HepG2 (cell line): ENCODE data around the gene TXN2. TPM values are rescaled to one million over a fixed set of nuclear protein-coding genes. Genes with fewer than 3 reads are reported as not detected.
A peak's percentile ranks its signal among the peaks of the same experiment; 100 is the strongest.

ENCODE experiments used
- ATF2 ChIP-seq: sonication (generic); formaldehyde crosslinking; IDR thresholded peaks from 2 replicates; pipeline ENCODE4 v1.4.0; 2020; ENCODE audit warnings: missing genetic modification reagents
- BHLHE40 ChIP-seq: IDR thresholded peaks from 2 replicates; pipeline ENCODE4 v1.6.1; 2011; ENCODE audit warnings: low read length, improper control_type of control experiment
- HMG20A ChIP-seq: IDR thresholded peaks from 2 replicates; pipeline ENCODE4 v1.6.1; 2016; ENCODE audit warnings: borderline replicate concordance
- HNRNPL ChIP-seq: fragments of 200-400 bp; formaldehyde crosslinking; IDR thresholded peaks from 2 replicates; pipeline ENCODE4 v1.6.1; 2017; ENCODE audit warnings: mild to moderate bottlenecking, low read depth, low read length
- JDP2 ChIP-seq: sonication (generic); formaldehyde crosslinking; IDR thresholded peaks from 2 replicates; pipeline ENCODE4 v1.8.1; 2022; ENCODE audit warnings: missing genetic modification reagents, borderline replicate concordance
- LCORL ChIP-seq, 2 experiments: fragments of 450-650 bp in 1 of 2; sonication (generic) in 1 of 2; formaldehyde crosslinking in 1 of 2; IDR thresholded peaks; 2 replicates each; pipeline versions ENCODE4 v1.5.0 to v1.6.1; 2017 to 2020; ENCODE audit warnings: antibody characterized with exemption in 1 of 2, missing genetic modification reagents in 1 of 2
- MBD4 ChIP-seq: IDR thresholded peaks from 2 replicates; pipeline ENCODE4 v1.6.1; 2012; ENCODE audit warnings: low read length, inconsistent platforms, borderline replicate concordance
- MEF2D ChIP-seq: sonication (generic); formaldehyde crosslinking; IDR thresholded peaks from 2 replicates; pipeline ENCODE4 v1.5.1; 2020; ENCODE audit warnings: mild to moderate bottlenecking, missing genetic modification reagents
- NAIF1 ChIP-seq: sonication (generic); formaldehyde crosslinking; IDR thresholded peaks from 2 replicates; pipeline ENCODE4 v1.5.0; 2020; ENCODE audit warnings: mild to moderate bottlenecking, missing genetic modification reagents, borderline replicate concordance
- NFE2 ChIP-seq: sonication (generic); formaldehyde crosslinking; IDR thresholded peaks from 2 replicates; pipeline ENCODE4 v1.4.0; 2020; ENCODE audit warnings: missing genetic modification reagents
- RXRA ChIP-seq: sonication (generic); formaldehyde crosslinking; IDR thresholded peaks from 2 replicates; pipeline ENCODE4 v1.5.1; 2020; ENCODE audit warnings: missing genetic modification reagents
- SMYD3 ChIP-seq: sonication (generic); formaldehyde crosslinking; IDR thresholded peaks from 2 replicates; pipeline ENCODE4 v1.8.1; 2023; ENCODE audit warnings: mild to moderate bottlenecking, missing genetic modification reagents
- TBL1XR1 ChIP-seq: fragments of 150-350 bp; IDR thresholded peaks from 2 replicates; pipeline ENCODE4 v1.6.1; 2014; ENCODE audit warnings: borderline replicate concordance, low read length; ENCODE audit not compliant: partially characterized antibody
- ZC3H4 ChIP-seq: sonication (generic); formaldehyde crosslinking; IDR thresholded peaks from 2 replicates; pipeline ENCODE4 v1.4.0; 2020; ENCODE audit warnings: missing genetic modification reagents, borderline replicate concordance
- ZKSCAN5 ChIP-seq: sonication (generic); formaldehyde crosslinking; IDR thresholded peaks from 2 replicates; pipeline ENCODE4 v1.5.1; 2020; ENCODE audit warnings: mild to moderate bottlenecking, missing genetic modification reagents
- ZMYM3 ChIP-seq: sonication (generic); formaldehyde crosslinking; IDR thresholded peaks from 2 replicates; pipeline ENCODE4 v1.5.1; 2020; ENCODE audit warnings: mild to moderate bottlenecking, missing genetic modification reagents
- ZNF101 ChIP-seq: sonication (generic); formaldehyde crosslinking; IDR thresholded peaks from 2 replicates; pipeline ENCODE4 v1.4.0; 2020; ENCODE audit warnings: mild to moderate bottlenecking, low read depth, missing genetic modification reagents, borderline replicate concordance
- ZNF143 ChIP-seq: sonication (generic); formaldehyde crosslinking; IDR thresholded peaks from 2 replicates; pipeline ENCODE4 v1.4.0; 2020; ENCODE audit warnings: missing genetic modification reagents
- ZNF329 ChIP-seq: sonication (generic); formaldehyde crosslinking; IDR thresholded peaks from 2 replicates; pipeline ENCODE4 v1.9.0; 2021; ENCODE audit warnings: low read depth, mild to moderate bottlenecking, missing genetic modification reagents
- ZNF431 ChIP-seq: sonication (generic); formaldehyde crosslinking; IDR thresholded peaks from 2 replicates; pipeline ENCODE4 v1.9.0; 2022; ENCODE audit warnings: missing genetic modification reagents, low read depth, mild to moderate bottlenecking, borderline replicate concordance
- ZSCAN9 ChIP-seq: IDR thresholded peaks from 2 replicates; pipeline ENCODE4 v1.6.1; 2016; ENCODE audit warnings: borderline replicate concordance
- polyA plus RNA-seq, 8 experiments: library from polyadenylated mRNA; depleted of rRNA in 3 of 8; stranded (reverse) in 7 of 8; unstranded in 1 of 8; fragments of >200 nt; fragmentation: Illumina TruSeq in 4 of 8; extraction: Trizol in 4 of 8; gene quantifications; 2 replicates each; pipeline versions ENCODE4 v1.2.1 to v1.2.3, GENCODE V29; 2011 to 2016; ENCODE audit warnings: low read depth in 4 of 8, missing spikeins in 1 of 8, mixed read lengths in 1 of 8; ENCODE audit not compliant: insufficient read depth in 1 of 8
- total RNA-seq, 5 experiments: library from RNA; depleted of rRNA; stranded (reverse); fragments of >200 nt; fragmentation: Illumina TruSeq; extraction: Trizol; gene quantifications; 2 replicates each; pipeline ENCODE4 v1.2.3, GENCODE V29; 2016; ENCODE audit warnings: low read depth in 1 of 5
- TF ChIP-seq, protein P1 (sequence below): sonication (generic); formaldehyde crosslinking; IDR thresholded peaks from 2 replicates; pipeline ENCODE4 v1.5.0; 2020; ENCODE audit warnings: mild to moderate bottlenecking, missing genetic modification reagents
- TF ChIP-seq, protein P2 (sequence below): sonication (generic); formaldehyde crosslinking; IDR thresholded peaks from 2 replicates; pipeline ENCODE4 v1.8.0; 2022; ENCODE audit warnings: missing genetic modification reagents, mild to moderate bottlenecking, moderate library complexity, borderline replicate concordance
- TF ChIP-seq, protein P3 (sequence below): sonication (generic); formaldehyde crosslinking; IDR thresholded peaks from 2 replicates; pipeline ENCODE4 v1.5.1; 2020; ENCODE audit warnings: missing genetic modification reagents, mild to moderate bottlenecking, borderline replicate concordance

Gene TXN2
- total and polyA plus RNA-seq, 2 of the 13 experiments (the other 11 are each of a cell fraction or from before 2014, with no cell fraction given) = 41.4 to 109 TPM

GRCh38 chr22:36457688-36458450 lies 23.6 kb downstream of the TXN2 start (continued):
- no peak for TF ChIP-seq NFE2 (CRISPR knock-in tag)
- TF ChIP-seq, protein P1, sequence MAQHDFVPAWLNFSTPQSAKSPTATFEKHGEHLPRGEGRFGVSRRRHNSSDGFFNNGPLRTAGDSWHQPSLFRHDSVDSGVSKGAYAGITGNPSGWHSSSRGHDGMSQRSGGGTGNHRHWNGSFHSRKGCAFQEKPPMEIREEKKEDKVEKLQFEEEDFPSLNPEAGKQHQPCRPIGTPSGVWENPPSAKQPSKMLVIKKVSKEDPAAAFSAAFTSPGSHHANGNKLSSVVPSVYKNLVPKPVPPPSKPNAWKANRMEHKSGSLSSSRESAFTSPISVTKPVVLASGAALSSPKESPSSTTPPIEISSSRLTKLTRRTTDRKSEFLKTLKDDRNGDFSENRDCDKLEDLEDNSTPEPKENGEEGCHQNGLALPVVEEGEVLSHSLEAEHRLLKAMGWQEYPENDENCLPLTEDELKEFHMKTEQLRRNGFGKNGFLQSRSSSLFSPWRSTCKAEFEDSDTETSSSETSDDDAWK (CRISPR knock-in tag) = no peak
- no peak for TF ChIP-seq MBD4
- no peak for TF ChIP-seq ZNF143 (CRISPR knock-in tag)
- TF ChIP-seq NAIF1 (CRISPR knock-in tag) = no peak
- no peak for TF ChIP-seq ATF2 (CRISPR knock-in tag)
- no peak for TF ChIP-seq SMYD3 (CRISPR knock-in tag)
- TF ChIP-seq, protein P2, sequence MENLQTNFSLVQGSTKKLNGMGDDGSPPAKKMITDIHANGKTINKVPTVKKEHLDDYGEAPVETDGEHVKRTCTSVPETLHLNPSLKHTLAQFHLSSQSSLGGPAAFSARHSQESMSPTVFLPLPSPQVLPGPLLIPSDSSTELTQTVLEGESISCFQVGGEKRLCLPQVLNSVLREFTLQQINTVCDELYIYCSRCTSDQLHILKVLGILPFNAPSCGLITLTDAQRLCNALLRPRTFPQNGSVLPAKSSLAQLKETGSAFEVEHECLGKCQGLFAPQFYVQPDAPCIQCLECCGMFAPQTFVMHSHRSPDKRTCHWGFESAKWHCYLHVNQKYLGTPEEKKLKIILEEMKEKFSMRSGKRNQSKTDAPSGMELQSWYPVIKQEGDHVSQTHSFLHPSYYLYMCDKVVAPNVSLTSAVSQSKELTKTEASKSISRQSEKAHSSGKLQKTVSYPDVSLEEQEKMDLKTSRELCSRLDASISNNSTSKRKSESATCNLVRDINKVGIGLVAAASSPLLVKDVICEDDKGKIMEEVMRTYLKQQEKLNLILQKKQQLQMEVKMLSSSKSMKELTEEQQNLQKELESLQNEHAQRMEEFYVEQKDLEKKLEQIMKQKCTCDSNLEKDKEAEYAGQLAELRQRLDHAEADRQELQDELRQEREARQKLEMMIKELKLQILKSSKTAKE (CRISPR knock-in tag) = no peak
- no peak for TF ChIP-seq JDP2 (CRISPR knock-in tag)
- no peak for TF ChIP-seq LCORL (IDR thresholded peaks at IDR 0.05)
- TF ChIP-seq LCORL (CRISPR knock-in tag; IDR thresholded peaks at IDR 0.05) = peak; percentile 64; the same call in 1 of the 2 replicates
- TF ChIP-seq HNRNPL = 0 out of 2 replicates have a peak, but pooled peaks have one; percentile 30
- TF ChIP-seq ZSCAN9 = no peak
- no peak for TF ChIP-seq HMG20A (CRISPR knock-in tag)
- no peak for TF ChIP-seq BHLHE40
- TF ChIP-seq ZKSCAN5 (CRISPR knock-in tag) = no peak
- TF ChIP-seq MEF2D (CRISPR knock-in tag) = no peak
- 0 out of 2 replicates have a peak, but pooled peaks have one; percentile 20 for TF ChIP-seq RXRA (CRISPR knock-in tag)
- TF ChIP-seq ZMYM3 (CRISPR knock-in tag) = 0 out of 2 replicates have a peak, but pooled peaks have one; percentile 6
- TF ChIP-seq ZC3H4 = no peak
- no peak for TF ChIP-seq ZNF101 (CRISPR knock-in tag)
- TF ChIP-seq, protein P3, sequence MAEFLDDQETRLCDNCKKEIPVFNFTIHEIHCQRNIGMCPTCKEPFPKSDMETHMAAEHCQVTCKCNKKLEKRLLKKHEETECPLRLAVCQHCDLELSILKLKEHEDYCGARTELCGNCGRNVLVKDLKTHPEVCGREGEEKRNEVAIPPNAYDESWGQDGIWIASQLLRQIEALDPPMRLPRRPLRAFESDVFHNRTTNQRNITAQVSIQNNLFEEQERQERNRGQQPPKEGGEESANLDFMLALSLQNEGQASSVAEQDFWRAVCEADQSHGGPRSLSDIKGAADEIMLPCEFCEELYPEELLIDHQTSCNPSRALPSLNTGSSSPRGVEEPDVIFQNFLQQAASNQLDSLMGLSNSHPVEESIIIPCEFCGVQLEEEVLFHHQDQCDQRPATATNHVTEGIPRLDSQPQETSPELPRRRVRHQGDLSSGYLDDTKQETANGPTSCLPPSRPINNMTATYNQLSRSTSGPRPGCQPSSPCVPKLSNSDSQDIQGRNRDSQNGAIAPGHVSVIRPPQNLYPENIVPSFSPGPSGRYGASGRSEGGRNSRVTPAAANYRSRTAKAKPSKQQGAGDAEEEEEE (CRISPR knock-in tag) = no peak
- TF ChIP-seq TBL1XR1 = no peak
- no peak for TF ChIP-seq ZNF329 (CRISPR knock-in tag)
- TF ChIP-seq ZNF431 (CRISPR knock-in tag) = no peak
